Upper lobe of left lung (tissue), 6 donors: ENCODE results near the gene NTF4. TPM values are rescaled to one million over a fixed set of nuclear protein-coding genes. Genes with fewer than 3 reads are reported as not detected.
"Not testable (repeated sequence)": the region's sequence is repeated elsewhere in the genome, so short reads cannot be mapped to it uniquely, and the experiment has no call there.

Source experiments
- ATAC-seq, 2 donors: fragments of 200-7000 bp; cut with Tn5 transposase; one replicate each; pipeline ENCODE4 v1.9.1; 2022; ENCODE audit warnings: mild to moderate bottlenecking in 2 of 2, moderate library complexity in 2 of 2; ENCODE audit not compliant: low FRiP score in 2 of 2
- DNase-seq, 2 donors: peaks; one replicate each; pipeline ENCODE4 v3.0.0-alpha.2; 2019 to 2020
- H3K27ac ChIP-seq, 4 donors: fragments of 200-600 bp; sonication (generic); one replicate each; pipeline ENCODE4 v1.5.1; 2016 to 2019
- H3K27me3 ChIP-seq, 4 donors: fragments of 200-600 bp; sonication (generic); one replicate each; pipeline ENCODE4 v1.5.1; 2017 to 2019
- H3K36me3 ChIP-seq, 4 donors: fragments of 200-600 bp; sonication (generic); one replicate each; pipeline ENCODE4 v1.5.1; 2016 to 2019
- H3K4me1 ChIP-seq, 4 donors: fragments of 200-600 bp; sonication (generic); one replicate each; pipeline ENCODE4 v1.5.1; 2018 to 2019
- H3K4me3 ChIP-seq, 4 donors: fragments of 200-600 bp; sonication (generic); one replicate each; pipeline ENCODE4 v1.5.1; 2017 to 2019; ENCODE audit warnings: mild to moderate bottlenecking in 2 of 4, moderate library complexity in 1 of 4
- H3K9me3 ChIP-seq, 4 donors: fragments of 200-600 bp; sonication (generic); one replicate each; pipeline ENCODE4 v1.5.1; 2018 to 2019
- CTCF ChIP-seq, 6 experiments: fragments of 450-650 bp in 4 of 6; fragments of 200-600 bp in 2 of 6; sonication (generic) in 2 of 6; IDR thresholded peaks; one replicate each; pipeline ENCODE4 v1.5.1; 2016 to 2019; ENCODE audit warnings: antibody characterized with exemption in 6 of 6
- WGBS, 2 donors: methylation state at CpG; one replicate each; pipeline ENCODE4 v1.1.5; 2017 to 2018; 5-methylcytosine and 5-hydroxymethylcytosine counted together
- total RNA-seq, 6 donors: library from RNA; depleted of rRNA in 4 of 6; stranded (reverse); fragments of >200 nt in 4 of 6; gene quantifications; one replicate each; pipeline versions ENCODE4 v1.1.0 to v1.2.1, GENCODE V29; 2016 to 2021
- donor health status: DM: no; HTN: no; CAD: no; lungs with moderate emphysema.
- donor health status: DM: no; HTN: yes; CAD: no; lungs with severe emphysema.

NTF4 gene
- total RNA-seq, 6 donors from 2014 or later: 1.2 to 10.5 (median 4.9) TPM

GRCh38 chr19:49036815-49037214 lies 27.8 kb downstream of the NTF4 start, which contains the start of gene CGB1:
Gene CGB1, minus strand, starts transcription at chr19:49036895. Its CDS starts 184 bp downstream, at chr19:49036711.
- not testable (repeated sequence) for H3K27ac ChIP-seq, H3K36me3 ChIP-seq, H3K27me3 ChIP-seq, H3K4me1 ChIP-seq, ATAC-seq, H3K9me3 ChIP-seq, H3K4me3 ChIP-seq, DNase-seq
- peak in 3 of 6 experiments; percentile 17 to 24 (median 20) for TF ChIP-seq CTCF (IDR thresholded peaks at IDR 0.05)
- WGBS, 2 donors: 54 to 71% methylated on average over 12 to 18 of the region's 18 CpGs

DNA sequence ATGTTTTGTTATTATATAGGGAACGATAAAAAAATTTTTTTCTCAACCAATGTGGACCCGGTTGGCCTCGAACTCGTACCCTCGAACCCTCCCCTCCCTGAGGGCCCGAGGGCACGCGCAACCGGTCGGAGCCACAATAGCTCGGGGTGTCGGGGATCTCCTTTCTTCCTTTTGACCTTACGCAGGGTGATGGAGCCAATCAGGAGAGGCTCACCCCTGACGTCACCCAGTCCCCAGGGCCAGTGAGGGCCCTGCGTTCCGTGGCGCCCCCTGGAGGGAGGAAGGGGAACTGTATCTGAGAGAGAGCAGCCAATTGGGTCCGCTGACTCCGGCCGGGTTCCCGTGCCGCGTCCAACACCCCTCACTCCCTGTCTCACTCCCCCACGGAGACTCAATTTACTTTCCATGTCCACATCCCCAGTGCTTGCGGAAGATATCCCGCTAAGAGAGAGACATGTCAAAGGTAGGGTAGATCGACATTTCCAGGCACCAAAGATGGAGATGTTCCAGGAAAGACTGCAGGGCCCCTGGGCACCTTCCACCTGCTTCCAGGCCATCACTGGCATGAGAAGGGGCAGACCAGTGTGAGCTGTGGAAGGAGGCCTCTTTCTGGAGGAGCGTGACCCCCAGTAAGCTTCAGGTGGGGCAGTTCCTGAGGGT lies 32.8 kb downstream of the NTF4 start, which contains the start of gene CGB2:
CGB2 (plus strand) TSS at position 249 of the 660 bp plus-strand sequence; CDS start at position 455, 206 bp downstream.
- WGBS, 2 donors: 23 to 42% methylated on average over 24 to 28 of the region's 28 CpGs
- H3K27me3 ChIP-seq, H3K4me3 ChIP-seq, H3K4me1 ChIP-seq, H3K9me3 ChIP-seq, ATAC-seq, H3K36me3 ChIP-seq, H3K27ac ChIP-seq: not testable (repeated sequence)
- peak; percentile 19 to 50 (median 28) for TF ChIP-seq CTCF (IDR thresholded peaks at IDR 0.05)
- DNase-seq: peak; percentile 32 to 44

DNA sequence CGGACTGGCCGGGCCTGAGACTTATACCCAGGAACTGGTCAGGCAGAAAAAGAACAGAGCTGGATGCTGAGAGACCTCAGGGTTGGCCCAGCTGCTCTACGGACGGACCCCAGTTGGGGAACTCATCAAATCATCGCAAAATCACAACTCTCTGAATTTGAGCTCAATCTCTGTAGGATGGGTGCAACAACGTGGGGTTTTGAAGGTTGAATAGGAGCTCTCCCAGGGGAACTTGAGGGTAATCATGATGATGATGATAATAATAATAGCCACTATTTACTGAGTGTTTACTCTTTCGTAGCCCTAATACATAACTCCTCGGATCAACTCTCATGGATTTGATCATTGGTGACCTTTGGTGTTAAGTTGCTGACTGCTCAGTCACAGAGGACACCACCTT lies 34.3 kb downstream of the NTF4 start:
- H3K9me3 ChIP-seq, H3K27me3 ChIP-seq, H3K27ac ChIP-seq, H3K4me1 ChIP-seq, ATAC-seq, H3K36me3 ChIP-seq, DNase-seq, H3K4me3 ChIP-seq: not testable (repeated sequence)
- 86 to 91% methylated on average over 4 to 6 of the region's 8 CpGs for WGBS, 2 donors

GRCh38 chr19:49029749-49030148 lies 34.9 kb downstream of the NTF4 start:
- ATAC-seq: not testable (repeated sequence)

DNA sequence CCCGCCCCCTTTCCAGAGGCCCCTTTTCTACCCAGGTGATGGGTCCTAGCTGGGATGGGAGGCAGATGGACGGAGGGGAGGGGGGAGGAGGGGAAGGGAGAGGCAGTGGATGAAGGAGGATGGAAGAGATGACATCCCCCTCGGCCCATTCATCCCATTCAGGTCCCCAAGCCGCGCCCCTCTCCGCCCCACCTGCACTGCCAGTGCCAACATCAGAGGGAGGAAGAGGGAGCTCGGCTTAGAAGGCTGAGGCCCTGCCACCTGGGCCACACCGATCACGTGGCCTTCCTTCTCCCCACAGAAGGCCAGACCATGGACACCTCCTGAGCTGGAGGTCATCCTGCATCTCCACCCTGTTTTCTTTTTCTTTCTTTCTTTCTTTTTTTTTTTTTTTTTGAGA lies 35.9 kb downstream of the NTF4 start:
- 80% methylated on average over 7 of the region's 9 CpGs for WGBS, 2 donors
- not testable (repeated sequence) for ATAC-seq, H3K27ac ChIP-seq, H3K9me3 ChIP-seq, H3K4me1 ChIP-seq, H3K36me3 ChIP-seq, H3K27me3 ChIP-seq, H3K4me3 ChIP-seq
- peak in 1 of 2 donors; percentile 46 for DNase-seq

More at GRCh38 chr19:49029749-49030148, 34.9 kb downstream of the NTF4 start:
- DNase-seq: peak in 1 of 2 donors; percentile 63
- WGBS, 2 donors: 80 to 100% methylated on average over 3 to 14 of the region's 14 CpGs
- not testable (repeated sequence) for H3K9me3 ChIP-seq, H3K36me3 ChIP-seq, H3K27me3 ChIP-seq, H3K27ac ChIP-seq, H3K4me3 ChIP-seq, H3K4me1 ChIP-seq

DNA sequence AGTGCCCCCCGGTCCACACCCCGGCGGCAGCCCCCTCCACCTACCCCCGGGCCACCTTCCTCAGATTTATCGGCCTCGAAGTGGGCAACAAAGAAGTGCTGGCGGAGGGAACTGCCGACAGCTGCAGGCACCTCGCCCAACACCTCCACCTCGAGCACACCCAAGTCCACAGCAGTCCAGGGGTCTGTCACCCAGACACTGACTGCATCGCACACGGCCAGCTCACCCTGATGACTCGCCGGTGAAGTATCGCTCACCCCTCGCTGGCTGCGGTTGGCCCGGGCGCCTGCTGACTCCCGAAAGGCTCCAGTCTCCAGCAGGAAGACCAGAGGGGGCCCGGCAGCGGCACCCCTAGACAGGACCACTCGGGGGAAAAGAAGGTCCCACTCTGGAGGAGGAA lies 39.0 kb downstream of the NTF4 start:
- H3K4me3 ChIP-seq, H3K36me3 ChIP-seq, H3K27me3 ChIP-seq, H3K4me1 ChIP-seq, ATAC-seq, H3K27ac ChIP-seq, H3K9me3 ChIP-seq: not testable (repeated sequence)
- DNase-seq: peak in 1 of 2 donors; percentile 46
- 79 to 89% methylated on average over 17 to 22 of the region's 23 CpGs for WGBS, 2 donors

GRCh38 chr19:49025088-49025487 lies 39.5 kb downstream of the NTF4 start:
- not testable (repeated sequence) for H3K27me3 ChIP-seq

DNA sequence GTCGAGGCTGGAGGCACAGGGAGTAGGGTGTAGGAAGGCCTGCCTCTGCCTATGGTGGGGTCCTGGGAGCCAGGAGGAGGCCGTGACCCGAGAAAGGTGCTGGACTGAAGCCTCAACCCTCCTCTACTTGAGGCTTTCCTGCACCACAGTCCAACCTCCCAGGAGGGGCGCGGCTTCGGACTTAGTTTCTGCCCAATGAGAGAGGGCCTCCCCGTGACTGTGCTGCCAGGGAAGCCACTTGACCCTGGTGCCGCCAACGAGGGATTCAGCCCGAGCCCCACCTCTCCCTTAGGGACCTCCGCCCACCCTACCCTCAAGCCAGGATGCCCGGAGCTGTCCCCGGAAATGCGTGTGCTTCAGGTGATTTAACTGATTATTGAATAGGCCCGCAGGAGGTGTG lies 40.4 kb downstream of the NTF4 start, which contains the start of gene CGB3:
CGB3 (minus strand) TSS at position 101 of the 400 bp plus-strand sequence. CDS start 362 bp downstream, outside the sequence.
- H3K4me1 ChIP-seq, H3K27me3 ChIP-seq, DNase-seq, ATAC-seq, H3K27ac ChIP-seq, H3K9me3 ChIP-seq, H3K4me3 ChIP-seq, H3K36me3 ChIP-seq: not testable (repeated sequence)
- WGBS, 2 donors: 60 to 91% methylated on average over 5 to 9 of the region's 15 CpGs

More at GRCh38 chr19:49025088-49025487, 39.5 kb downstream of the NTF4 start:
- H3K27ac ChIP-seq, H3K4me3 ChIP-seq, H3K4me1 ChIP-seq, H3K9me3 ChIP-seq, ATAC-seq, DNase-seq, H3K36me3 ChIP-seq: not testable (repeated sequence)
- WGBS, 2 donors: 89% methylated on average over 1 to 4 of the region's 6 CpGs
